ENCODE results near the gene KRT6A.

Gene KRT6A

DNA sequence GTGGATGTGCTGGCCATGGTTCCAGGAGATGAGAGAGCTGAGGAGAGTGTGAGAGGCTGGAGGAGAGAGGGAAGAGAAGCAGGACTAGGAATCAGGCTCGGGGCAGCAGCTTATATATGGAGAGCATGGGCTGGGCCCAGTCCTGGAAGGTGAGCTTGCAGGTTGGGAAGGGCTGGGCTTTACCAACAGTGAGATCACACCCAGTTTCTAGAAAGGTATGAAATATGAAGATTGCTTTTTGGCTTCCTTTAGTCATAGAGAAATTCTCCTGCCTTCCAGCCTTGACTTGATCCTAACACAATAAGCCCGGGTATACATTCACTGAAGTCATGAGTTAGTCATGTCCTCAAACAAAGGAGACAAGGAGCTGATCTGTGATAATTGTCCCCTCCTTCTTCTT, at the start of gene KRT6A:
KRT6A (minus strand) TSS at position 86 of the 400 bp plus-strand sequence; CDS start at position 17, 69 bp downstream.
- no peaks in the 10 kb centered on the region for H3K36me3 Mint-ChIP-seq (ENCODE audit: low read depth)
- H3K9me3 Mint-ChIP-seq: no peaks in the 10 kb centered on the region
- no peaks in the 10 kb centered on the region for H3K4me1 Mint-ChIP-seq (ENCODE audit: low read depth)
- peaks cover 22% of the 10 kb centered on the region for H3K27me3 Mint-ChIP-seq
- H3K27ac Mint-ChIP-seq: no peak within 1 kb of the TSS
- no peak within 1 kb of the TSS for H3K4me3 Mint-ChIP-seq

DNA sequence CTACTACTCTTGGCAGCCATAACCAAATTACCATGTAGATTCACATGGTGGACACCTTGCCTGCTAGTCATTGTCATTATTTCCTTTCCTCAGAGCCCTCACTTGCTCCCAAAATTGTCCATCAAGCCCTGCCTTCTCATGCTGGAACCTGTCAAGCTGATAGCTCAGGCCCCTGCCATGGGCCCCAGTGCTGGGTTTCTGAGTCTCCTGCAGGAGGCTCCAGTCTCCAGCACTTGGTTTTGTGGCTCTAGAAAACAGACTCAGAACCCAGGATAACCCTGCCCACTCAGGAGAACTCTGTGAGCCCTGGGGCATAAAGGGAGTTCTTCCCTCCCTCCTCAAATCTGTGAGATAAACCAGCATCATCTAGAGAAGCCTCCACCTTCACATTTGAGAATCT, 49.1 kb upstream of the KRT6A start:
- no peak overlapping the region for H3K27ac Mint-ChIP-seq
- no peaks in the 10 kb centered on the region for H3K36me3 Mint-ChIP-seq (ENCODE audit: low read depth)
- H3K27me3 Mint-ChIP-seq: no peaks in the 10 kb centered on the region
- no peak overlapping the region for H3K4me3 Mint-ChIP-seq
- H3K4me1 Mint-ChIP-seq (ENCODE audit: low read depth): peaks cover 6% of the 10 kb centered on the region
- H3K9me3 Mint-ChIP-seq: no peaks in the 10 kb centered on the region

DNA sequence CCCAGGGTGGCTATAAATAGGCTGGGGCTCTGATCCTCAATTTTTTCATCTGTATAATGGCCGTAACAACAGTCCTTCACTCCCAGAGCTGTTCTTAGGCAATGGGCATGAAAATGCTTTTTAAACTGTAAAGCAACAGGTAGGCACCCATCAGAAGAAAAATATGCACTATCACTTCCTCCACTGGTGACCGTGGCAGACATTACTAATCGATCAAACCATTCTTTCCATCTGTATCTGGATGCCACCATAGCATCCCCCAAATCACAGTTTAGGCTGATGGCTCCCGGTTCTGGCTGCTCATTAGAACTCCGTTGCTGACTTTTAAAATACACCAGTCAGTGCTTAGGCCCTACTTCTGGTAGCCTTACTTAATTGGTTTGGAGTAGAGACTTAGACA, 48.7 kb upstream of the KRT6A start:
- no peak overlapping the region for H3K27ac Mint-ChIP-seq
- H3K27me3 Mint-ChIP-seq: no peaks in the 10 kb centered on the region
- no peaks in the 10 kb centered on the region for H3K36me3 Mint-ChIP-seq (ENCODE audit: low read depth)
- peaks cover 6% of the 10 kb centered on the region for H3K4me1 Mint-ChIP-seq (ENCODE audit: low read depth)
- H3K4me3 Mint-ChIP-seq: no peak overlapping the region
- H3K9me3 Mint-ChIP-seq: no peaks in the 10 kb centered on the region

DNA sequence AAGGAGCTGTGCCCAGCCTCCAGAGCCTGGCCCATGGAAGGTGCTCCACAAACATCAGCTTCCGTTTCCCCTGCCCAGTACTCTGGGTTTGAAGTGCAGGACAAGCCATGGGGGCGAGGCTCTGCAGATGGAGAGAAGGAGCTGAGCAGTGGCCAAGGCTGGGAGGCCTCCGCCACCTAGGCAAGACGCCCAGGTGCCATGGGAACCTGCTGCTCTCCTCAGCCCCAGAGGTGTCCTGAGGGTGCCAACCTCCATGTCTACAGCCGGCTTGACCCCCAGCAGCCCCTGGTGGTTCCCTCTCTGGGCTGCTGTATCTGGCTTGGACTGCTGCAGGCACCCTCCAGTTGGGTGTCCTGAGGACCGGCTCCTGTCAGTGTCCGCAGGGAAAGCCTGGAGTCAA, 47.5 kb upstream of the KRT6A start:
- Mint-ChIP-seq H3K27me3 (no peaks in the 10 kb centered on the region), H3K27ac (no peak overlapping the region), H3K4me1 (ENCODE audit: low read depth) (peaks cover 6% of the 10 kb centered on the region), H3K36me3 (ENCODE audit: low read depth) (no peaks in the 10 kb centered on the region), H3K9me3 (no peaks in the 10 kb centered on the region), H3K4me3 (no peak overlapping the region)

DNA sequence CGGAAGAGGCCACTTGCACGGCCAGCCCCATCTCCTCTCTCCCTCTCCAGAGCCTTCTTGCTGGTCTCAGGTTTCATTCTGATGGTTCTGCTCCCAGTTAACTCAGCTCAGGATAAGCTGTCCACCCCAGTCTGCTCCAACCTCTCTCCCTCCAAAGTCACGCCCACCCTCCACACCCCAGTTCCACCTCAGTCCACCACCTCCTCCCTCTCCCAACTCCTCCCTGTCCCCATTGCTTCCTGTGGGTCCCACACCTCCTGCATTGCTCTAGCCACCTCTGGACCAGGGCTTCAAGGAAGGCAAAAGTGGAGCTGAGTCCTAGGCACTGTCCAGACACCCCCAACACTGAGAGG, 46.7 kb upstream of the KRT6A start:
- Mint-ChIP-seq H3K27ac (no peak overlapping the region), H3K36me3 (ENCODE audit: low read depth) (no peaks in the 10 kb centered on the region), H3K4me1 (ENCODE audit: low read depth) (peaks cover 6% of the 10 kb centered on the region), H3K4me3 (no peak overlapping the region), H3K27me3 (no peaks in the 10 kb centered on the region), H3K9me3 (no peaks in the 10 kb centered on the region)

DNA sequence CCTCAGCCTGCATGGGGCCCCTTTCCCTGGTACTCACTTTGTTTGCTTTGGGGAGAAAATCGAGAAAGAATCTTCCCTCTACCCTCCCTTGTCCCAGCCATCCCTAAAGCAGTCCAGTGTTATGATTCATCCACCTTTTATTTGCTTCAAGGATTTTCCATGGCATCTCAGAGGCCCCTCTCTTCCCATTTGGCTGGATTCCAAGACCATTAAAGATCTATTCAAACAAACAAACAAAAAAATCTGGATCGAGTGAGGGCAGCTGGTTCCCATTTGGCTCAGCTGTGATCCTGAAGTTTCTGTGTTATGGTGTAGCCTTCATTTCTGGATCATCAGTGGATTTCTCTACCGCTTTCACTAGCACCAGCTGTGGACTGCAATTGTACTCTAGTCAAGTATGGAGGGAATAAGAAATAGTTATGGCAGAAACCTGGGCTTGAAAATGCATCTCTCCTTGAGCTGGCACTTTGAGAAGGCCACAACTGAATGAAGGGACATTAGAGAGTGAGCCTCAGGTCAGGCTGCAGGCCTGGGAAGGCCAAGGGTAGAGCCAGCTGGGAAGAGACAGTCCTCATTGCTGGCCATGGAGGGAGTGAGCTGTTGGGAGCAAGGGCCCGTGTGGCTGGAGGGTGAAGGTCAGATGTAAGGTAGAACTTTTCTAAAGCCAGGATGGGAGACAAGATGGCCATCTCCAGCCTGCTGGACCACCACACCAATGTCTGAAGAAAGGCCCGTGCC, 46.2 kb upstream of the KRT6A start:
- H3K4me1 Mint-ChIP-seq (ENCODE audit: low read depth): peaks cover 6% of the 10 kb centered on the region

DNA sequence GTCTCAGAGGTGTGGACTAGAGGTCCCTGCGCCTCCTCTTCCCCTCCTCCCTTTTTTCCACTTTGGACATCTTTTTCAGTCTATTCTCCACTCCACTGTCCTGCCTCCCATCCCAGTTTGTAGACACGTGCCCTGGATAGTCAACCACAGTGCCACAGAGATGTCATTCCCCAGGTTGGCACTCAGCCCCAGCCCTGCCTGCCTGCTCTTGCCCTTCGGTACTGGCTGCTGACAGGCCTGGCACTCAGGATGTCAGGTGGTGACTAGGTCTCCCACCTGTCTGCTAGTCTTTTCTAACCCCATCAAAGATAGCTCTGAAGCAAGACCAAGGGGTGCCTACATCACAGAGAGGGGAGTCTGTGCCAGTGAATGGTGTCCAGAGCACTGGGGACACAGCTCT, 44.0 kb upstream of the KRT6A start:
- no peaks in the 10 kb centered on the region for H3K9me3 Mint-ChIP-seq
- no peaks in the 10 kb centered on the region for H3K36me3 Mint-ChIP-seq (ENCODE audit: low read depth)
- no peaks in the 10 kb centered on the region for H3K4me1 Mint-ChIP-seq (ENCODE audit: low read depth)
- no peaks in the 10 kb centered on the region for H3K27me3 Mint-ChIP-seq
- no peak overlapping the region for H3K4me3 Mint-ChIP-seq
- no peak overlapping the region for H3K27ac Mint-ChIP-seq

More for the DNA sequence above, 46.2 kb upstream of the KRT6A start:
- Mint-ChIP-seq H3K27ac (no peak overlapping the region), H3K4me3 (no peak overlapping the region), H3K27me3 (no peaks in the 10 kb centered on the region), H3K36me3 (ENCODE audit: low read depth) (no peaks in the 10 kb centered on the region), H3K9me3 (no peaks in the 10 kb centered on the region)

DNA sequence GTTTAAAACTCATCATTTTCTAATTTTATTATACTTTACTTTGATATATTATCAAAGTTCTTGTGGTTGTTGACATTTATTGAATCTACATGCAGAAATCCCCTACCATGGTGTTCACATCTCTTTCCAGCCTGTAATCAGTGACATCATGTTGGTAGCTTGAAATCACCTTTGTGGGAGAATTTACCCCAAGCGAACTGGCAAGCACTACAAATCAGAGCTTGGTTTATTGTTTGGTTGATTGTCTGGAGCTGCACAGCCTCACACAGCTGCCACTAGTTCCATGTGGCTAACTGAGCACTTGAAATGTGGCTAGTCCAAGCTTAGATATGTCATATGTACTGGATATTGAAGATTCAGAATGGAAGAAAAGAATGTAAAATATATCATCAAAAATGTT, 42.5 kb upstream of the KRT6A start:
- no peaks in the 10 kb centered on the region for H3K9me3 Mint-ChIP-seq
- H3K36me3 Mint-ChIP-seq (ENCODE audit: low read depth): no peaks in the 10 kb centered on the region
- no peaks in the 10 kb centered on the region for H3K27me3 Mint-ChIP-seq
- no peaks in the 10 kb centered on the region for H3K4me1 Mint-ChIP-seq (ENCODE audit: low read depth)
- H3K27ac Mint-ChIP-seq: no peak overlapping the region
- no peak overlapping the region for H3K4me3 Mint-ChIP-seq

DNA sequence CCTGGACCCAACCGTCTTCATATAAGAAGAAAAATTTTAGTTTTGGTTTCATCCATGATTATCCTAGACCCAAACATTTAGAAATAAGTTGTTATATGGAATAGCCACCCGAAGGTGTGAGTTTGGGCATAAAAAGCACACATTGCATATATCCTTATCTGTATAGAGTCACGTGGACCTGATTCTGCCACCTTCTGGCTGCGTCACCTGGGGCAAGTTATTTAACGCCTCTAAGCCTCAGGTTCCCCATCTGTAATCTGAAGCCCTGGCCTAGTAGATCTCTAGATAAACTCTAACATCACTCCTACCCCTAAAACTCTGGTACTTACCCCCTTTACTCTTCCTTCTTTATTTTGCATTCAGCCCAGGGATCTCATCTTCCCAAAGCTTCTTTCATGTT, 41.4 kb upstream of the KRT6A start:
- Mint-ChIP-seq H3K27me3 (no peaks in the 10 kb centered on the region), H3K4me3 (no peak overlapping the region), H3K4me1 (ENCODE audit: low read depth) (no peaks in the 10 kb centered on the region), H3K27ac (no peak overlapping the region), H3K9me3 (no peaks in the 10 kb centered on the region), H3K36me3 (ENCODE audit: low read depth) (no peaks in the 10 kb centered on the region)

DNA sequence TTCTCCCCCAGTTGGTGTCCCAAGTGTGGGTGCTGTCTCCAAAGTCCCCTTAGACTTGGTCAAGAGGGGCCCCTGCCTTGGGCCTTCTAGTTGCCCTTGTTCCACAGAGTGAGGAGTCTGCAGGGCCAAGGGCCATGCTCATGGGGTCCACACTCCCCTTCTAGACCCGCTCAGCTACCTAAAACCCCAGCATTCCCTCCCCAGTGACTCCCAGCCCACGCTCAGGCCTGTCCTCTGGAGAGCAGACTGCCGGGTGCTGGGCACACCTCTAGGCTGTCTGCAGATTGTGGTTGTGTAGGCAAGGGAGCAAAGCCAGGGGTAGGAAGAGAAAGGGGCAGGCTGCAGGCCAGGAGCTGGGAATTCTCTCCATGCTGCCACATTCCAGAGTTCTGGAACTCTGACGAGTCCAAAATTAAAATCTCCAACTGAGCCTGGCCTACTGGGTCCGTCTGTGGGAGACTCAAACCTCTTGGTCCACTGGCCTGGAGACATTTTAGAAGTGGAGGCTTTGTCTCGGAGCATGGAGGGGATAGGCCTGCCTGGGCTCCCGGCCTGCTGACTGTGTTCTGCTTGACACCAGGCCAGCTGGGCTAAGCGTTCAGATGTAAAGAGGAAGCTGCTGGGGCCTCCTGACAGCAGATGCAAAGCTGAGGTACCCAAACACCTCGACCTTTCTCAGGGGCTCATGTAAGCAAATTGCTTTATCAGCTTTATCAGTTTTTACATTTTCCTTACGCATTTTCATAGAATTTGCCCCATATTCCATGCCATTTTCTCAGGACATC, 40.8 kb upstream of the KRT6A start:
- H3K4me3 Mint-ChIP-seq: no peak overlapping the region
- no peaks in the 10 kb centered on the region for H3K4me1 Mint-ChIP-seq (ENCODE audit: low read depth)
- no peaks in the 10 kb centered on the region for H3K9me3 Mint-ChIP-seq
- H3K36me3 Mint-ChIP-seq (ENCODE audit: low read depth): no peaks in the 10 kb centered on the region
- no peak overlapping the region for H3K27ac Mint-ChIP-seq
- H3K27me3 Mint-ChIP-seq: no peaks in the 10 kb centered on the region

DNA sequence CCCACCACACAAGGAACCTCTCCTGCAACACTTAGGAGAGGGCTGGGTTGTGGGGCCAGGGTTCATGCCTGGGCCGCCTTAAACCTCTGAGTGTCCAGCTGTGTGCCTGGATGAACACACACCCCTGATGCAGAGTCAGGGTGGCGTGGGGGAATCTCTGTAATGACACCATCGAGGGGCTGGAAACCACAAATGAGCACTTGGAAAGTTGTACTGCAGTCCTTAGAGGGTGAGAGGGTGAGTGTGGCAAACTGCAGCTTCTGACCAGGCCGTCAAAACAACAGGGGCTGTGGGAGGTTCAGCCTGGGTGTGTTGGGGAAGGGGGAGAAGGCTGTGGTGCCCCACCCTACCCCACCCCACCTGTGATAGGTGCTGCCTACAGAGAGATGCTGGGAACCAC, 39.6 kb upstream of the KRT6A start:
- Mint-ChIP-seq H3K4me1 (ENCODE audit: low read depth) (no peaks in the 10 kb centered on the region), H3K27me3 (no peaks in the 10 kb centered on the region), H3K27ac (no peak overlapping the region), H3K4me3 (no peak overlapping the region), H3K36me3 (ENCODE audit: low read depth) (no peaks in the 10 kb centered on the region), H3K9me3 (no peaks in the 10 kb centered on the region)

DNA sequence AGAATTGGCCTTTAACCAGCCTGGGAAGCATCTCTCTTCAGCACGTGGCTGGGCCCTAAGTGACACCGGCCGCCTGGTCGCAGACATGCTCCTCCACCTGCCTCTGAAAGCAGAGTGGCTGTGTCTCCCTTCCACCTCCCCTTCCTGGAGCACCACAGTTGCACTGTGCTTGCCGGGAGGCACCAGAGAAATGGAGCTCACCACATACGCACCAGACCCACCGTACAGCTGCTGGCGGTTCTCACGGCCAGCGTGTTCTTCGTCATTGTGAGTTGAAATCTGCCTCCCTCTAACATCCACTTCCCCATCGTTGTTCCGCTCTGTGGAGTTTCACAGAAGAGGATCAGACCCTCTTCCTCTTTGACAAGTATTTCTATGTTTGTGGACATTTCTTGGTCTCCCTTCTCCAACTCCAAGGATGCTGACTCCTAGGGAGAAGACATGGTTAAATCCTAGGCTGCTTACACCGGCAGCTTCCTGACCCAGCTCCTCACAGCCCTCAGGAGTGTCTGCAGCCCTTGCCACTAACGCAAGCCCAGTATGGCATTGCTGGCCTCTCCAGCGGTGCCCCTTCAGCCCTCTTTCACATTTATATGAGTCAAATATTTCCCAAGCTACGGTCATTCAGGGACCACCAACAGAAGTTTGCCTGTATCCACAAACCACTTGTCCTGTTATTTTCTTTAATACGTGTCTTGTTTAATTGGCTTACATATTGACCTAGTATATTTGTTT, 38.7 kb upstream of the KRT6A start:
- H3K9me3 Mint-ChIP-seq: no peaks in the 10 kb centered on the region
- no peak overlapping the region for H3K27ac Mint-ChIP-seq
- no peaks in the 10 kb centered on the region for H3K27me3 Mint-ChIP-seq
- H3K4me1 Mint-ChIP-seq (ENCODE audit: low read depth): no peaks in the 10 kb centered on the region
- H3K4me3 Mint-ChIP-seq: no peak overlapping the region
- no peaks in the 10 kb centered on the region for H3K36me3 Mint-ChIP-seq (ENCODE audit: low read depth)

DNA sequence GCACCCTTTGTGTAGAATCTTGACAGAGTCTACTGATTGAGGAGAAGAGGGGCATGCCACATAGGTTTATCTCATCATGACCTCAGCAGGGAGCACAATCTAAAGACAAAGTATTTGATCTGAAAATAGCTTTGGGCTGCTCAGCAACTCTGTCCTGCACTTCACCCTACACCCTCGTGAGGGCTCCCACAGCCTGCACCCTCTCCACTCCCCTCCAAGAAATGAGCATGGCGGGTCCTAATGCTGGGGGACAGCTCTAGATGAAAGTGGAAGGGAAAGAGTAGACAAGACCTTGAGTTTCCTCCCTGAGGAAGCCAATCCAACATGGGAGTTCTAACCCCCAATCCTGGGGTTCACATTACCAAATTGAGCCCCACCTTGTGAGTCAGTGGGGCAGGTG, 37.8 kb upstream of the KRT6A start:
- Mint-ChIP-seq H3K4me1 (ENCODE audit: low read depth) (no peaks in the 10 kb centered on the region), H3K9me3 (no peaks in the 10 kb centered on the region), H3K27ac (no peak overlapping the region), H3K4me3 (no peak overlapping the region), H3K36me3 (ENCODE audit: low read depth) (no peaks in the 10 kb centered on the region), H3K27me3 (no peaks in the 10 kb centered on the region)

DNA sequence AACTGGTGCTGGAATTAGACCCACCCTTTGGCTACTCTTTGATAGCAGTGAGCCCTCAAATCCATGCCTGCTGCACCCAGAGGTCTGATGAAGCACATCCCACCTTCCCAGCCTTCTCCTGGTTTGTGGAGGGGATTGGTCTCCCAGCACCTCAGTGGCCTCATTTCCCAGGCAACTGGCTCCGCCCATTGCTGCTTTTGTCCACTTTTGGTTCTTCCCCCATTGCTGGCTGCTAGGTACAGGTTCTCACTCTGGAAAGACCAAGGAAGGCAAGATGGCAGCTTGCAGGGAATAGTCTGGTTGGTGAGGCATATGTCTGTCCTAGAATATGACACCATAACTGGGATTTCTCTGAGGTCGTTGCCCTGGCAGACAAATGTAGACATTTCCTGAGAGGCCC, 37.3 kb upstream of the KRT6A start:
- no peak overlapping the region for H3K4me3 Mint-ChIP-seq
- no peaks in the 10 kb centered on the region for H3K36me3 Mint-ChIP-seq (ENCODE audit: low read depth)
- no peaks in the 10 kb centered on the region for H3K4me1 Mint-ChIP-seq (ENCODE audit: low read depth)
- H3K27me3 Mint-ChIP-seq: no peaks in the 10 kb centered on the region
- no peak overlapping the region for H3K27ac Mint-ChIP-seq
- H3K9me3 Mint-ChIP-seq: no peaks in the 10 kb centered on the region

DNA sequence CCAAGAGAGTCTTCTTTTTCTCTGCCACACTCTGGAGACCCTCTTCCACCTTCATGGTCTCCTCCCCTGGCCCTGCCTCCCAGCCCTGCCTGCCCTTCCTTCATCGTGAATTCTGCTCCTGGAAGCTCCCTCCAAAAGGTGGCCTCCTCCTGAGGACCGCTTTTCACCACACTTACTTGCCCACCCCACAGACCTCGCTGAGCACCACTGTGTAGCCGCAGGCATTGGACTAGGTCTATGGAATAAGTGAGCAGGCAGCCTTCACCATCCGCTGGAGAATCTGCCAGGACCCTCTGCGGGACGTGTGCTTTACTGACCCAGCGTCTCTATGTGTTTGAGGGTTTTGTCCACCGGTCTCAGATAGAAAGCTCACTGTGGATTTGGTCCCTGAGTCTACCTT, 36.8 kb upstream of the KRT6A start:
- no peaks in the 10 kb centered on the region for H3K36me3 Mint-ChIP-seq (ENCODE audit: low read depth)
- no peaks in the 10 kb centered on the region for H3K9me3 Mint-ChIP-seq
- no peaks in the 10 kb centered on the region for H3K4me1 Mint-ChIP-seq (ENCODE audit: low read depth)
- no peak overlapping the region for H3K4me3 Mint-ChIP-seq
- no peak overlapping the region for H3K27ac Mint-ChIP-seq
- H3K27me3 Mint-ChIP-seq: no peaks in the 10 kb centered on the region

All from stimulated activated naive CD8-positive, alpha-beta T cell treated with anti-CD3 and anti-CD28 coated beads, Interleukin-15, Interleukin-2, amounts not matched to agents 100 ng/mL and 50 ng/mL, for 24 hours (primary cell).